NAMALWA (cell line): ENCODE data around the gene METAP2.
A peak's percentile ranks its signal among the peaks of the same experiment; 100 is the strongest.
"Not testable (repeated sequence)": the region's sequence is repeated elsewhere in the genome, so short reads cannot be mapped to it uniquely, and the experiment has no call there.

Source experiments
- DNase-seq: peaks from one replicate; pipeline ENCODE4 v3.0.0-alpha.2; 2015; ENCODE audit warnings: low spot score

METAP2 gene

DNA sequence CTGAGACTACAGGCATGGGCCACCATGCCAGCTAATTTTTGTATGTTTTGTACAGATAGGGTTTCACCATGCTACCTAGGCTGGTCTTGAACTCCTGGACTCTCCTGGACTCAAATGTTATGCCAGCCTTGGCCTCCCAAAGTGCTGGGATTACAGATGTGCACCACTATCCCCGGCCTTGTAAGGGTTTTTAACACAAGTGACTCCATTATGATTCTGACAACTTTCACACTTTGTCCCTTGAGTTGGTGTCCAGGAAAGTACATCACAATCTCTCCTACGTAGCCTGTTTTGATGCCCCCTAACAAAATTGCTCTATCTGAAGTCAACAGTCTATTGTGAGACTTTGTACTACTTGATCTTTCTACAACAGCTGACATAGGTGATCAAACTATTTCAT, 11.4 kb upstream of the METAP2 start:
- no peak for DNase-seq

DNA sequence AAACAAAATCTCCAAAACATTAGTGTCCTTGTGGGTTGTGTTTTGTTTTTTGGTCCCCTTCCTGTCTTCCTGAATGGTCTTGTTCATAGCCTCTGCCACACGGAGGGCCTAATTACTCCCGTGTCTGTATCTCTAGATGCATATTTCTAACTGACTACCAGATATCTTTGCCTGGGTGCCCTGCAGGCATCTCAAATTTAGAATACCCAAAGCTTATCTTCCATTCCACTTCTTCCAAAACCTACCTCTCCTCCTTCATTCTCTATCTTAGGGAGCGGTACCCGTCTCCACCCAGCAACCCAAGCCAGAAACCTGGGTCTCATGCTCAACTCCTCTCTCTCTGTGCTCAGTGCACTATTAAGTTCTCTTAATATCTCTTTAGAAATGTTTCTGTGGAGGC, 10.9 kb upstream of the METAP2 start:
- no peak for DNase-seq

DNA sequence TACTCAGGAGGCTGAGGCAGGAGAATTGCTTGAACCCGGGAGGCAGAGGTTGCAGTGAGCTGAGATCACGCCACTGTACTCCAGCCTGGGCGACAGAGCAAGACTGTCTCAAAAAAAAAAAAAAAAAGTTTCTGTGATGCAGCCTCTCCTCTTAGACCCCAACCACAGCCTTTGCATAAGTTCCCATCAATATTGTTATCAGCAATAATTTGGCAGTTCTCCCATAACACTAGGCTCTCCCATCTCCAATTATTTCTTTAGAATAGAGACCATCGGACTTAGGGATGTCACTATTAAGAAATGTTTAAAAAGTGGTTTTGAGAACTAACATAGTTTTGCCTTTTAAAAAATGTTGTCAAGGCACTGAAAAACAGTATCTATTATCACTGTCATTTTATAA, 10.2 kb upstream of the METAP2 start:
- not testable (repeated sequence) for DNase-seq

DNA sequence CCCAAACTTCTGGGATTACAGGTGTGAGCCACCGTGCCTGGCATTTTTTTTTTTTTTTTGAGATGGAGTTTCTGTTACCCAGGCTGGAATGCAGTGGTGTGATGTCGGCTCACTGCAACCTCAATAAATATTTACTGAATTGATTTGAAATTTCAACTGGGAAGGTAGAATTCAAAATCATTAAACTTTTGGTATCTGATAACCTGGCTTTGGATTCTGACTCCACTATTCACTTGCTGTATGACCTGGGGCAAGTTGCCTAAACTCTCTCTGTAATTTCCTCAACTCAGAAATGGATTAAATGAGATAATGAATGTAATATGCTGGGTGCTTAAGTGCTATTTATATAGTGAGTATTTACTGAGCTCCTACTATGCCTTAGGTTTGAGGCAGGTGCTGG, 8.7 kb upstream of the METAP2 start:
- DNase-seq, result no peak

DNA sequence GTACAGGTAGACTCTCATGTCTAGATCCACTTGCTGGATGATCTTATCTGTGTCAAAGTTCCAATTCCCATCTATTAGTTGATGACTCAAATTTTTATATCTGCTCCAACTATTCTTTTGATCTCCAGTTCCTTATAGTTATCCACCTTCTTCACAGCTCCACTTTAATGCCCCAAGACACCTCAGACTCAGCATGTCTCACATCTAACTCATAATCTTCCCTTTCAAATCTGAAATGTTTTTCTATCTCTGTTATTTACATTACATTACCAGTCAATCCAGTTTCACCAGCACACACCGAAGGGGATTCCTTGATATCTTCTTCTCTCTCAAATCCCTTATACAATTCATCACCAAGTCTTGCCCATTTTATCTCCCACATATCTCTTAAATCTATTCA, 3.7 kb upstream of the METAP2 start:
- DNase-seq, result no peak

DNA sequence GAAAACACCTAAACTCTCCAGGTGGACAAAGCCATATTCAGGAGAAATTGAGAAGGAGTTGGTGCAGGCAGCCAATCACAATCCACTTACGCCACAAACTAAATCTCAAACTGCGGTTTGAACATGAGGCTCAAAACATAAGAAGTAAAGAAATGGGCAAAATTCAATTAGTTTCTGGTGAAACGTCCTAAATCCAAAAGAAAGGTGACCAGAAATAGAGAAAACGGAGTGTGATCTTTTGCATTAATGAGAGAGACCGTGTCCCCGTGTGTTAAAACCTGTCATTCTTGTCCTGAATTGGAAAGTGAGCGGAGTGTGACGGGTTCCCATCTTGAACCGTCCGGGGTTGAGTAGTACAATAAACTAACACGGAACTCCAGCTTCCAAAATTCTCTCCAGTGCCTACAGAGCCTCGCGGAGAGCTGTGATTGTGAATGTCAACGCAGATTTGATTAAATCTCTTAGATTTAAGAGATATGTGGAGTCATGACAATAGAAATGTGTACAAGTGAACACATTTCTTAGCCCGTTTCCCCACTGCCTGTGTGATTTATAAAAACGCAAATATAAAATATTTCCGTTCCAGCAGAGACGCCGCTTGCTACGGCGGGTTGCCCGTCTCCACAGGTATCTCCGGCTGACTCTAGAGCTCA, 595 bp upstream of the METAP2 start:
- peak; percentile 64 for DNase-seq

DNA sequence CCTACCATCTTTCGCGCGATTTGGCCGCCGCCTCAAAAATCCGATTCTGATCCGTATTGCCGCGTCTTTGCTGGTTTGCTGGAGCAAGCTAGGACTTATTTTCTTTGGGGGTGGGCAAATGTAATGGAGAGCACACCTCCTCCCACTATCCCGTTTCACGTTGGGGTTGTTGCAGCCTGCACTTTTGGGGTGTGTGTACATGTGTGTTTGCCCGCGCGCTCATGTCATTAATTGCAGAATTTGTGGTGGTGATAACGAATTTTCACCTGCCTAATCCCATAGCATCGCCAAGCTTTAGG, 657 bp downstream of the METAP2 start:
- no peak for DNase-seq

DNA sequence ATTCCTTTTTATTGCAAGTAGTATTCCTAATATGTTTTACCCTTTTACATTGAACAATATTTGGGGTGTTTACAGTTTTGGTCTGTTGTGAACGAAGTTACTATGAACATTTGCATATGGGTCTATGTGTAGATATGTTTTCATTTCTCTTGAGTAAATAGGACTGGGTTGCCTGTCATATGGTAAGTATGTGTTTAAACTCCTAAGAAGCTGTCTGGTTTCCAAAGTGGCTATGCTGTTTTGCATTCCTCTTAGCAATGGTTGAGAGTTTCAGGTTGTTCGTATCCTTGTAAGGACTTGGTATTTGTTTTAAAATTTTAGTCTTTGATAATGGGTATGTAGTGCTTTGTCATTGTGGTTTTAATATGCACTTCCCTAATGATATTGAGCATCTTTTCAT, 6.3 kb downstream of the METAP2 start:
- DNase-seq, result no peak

DNA sequence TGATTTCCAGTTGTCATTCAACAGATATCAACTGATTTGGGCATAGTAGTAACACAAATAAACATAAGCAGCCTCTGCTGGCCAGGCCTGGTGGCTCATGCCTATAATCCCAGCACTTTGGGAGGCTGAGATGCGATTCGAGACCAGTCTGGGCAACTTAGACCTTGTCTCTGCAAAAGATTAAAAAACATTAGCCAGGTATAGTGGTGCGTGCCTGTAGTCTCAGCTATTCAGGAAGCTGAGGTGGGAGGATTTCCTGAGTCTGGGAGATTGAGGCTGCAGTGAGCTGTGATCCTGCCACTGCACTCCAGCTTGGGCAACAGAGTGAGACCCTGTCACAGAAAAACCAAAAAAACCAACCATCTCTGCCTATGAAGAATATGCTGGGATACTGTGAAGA, 7.1 kb downstream of the METAP2 start:
- no peak for DNase-seq

DNA sequence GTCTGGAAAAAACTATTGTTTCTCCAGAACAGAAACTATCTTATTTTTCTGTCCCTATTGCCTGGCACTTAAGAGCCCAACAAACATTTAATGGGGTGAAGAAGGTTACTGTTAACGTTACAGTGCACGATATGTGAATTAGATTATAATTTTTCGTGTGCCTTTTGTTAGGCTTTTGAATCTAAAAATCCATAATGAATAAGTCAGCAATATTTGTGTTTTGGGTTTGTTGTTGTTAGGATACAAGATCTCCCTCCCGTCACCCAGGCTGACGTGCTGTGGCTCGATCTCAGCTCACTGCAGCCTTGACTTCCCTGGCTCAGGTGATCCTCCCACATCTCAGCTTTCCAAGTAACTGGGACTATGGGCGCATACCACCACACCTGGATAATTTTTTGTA, 7.9 kb downstream of the METAP2 start:
- DNase-seq, result no peak

DNA sequence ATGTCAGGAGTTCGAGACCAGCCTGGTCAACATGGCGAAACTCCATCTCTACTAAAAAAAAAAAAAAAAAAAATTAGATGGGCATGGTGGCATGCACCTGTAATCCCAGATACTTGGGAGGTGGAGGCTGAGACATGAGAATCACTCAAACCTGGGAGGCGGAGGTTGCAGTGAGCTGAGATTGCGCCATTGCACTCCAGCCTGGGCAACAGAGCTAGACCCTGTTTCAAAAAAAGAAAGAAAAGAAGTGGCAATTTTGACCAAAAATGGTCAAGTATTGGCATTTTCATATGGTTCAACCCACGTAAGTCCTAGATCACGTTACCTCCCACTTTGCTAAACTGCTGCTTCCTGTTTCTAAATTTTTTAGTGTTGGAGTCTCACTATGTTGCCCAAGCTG, 8.6 kb downstream of the METAP2 start:
- DNase-seq, result not testable (repeated sequence)

DNA sequence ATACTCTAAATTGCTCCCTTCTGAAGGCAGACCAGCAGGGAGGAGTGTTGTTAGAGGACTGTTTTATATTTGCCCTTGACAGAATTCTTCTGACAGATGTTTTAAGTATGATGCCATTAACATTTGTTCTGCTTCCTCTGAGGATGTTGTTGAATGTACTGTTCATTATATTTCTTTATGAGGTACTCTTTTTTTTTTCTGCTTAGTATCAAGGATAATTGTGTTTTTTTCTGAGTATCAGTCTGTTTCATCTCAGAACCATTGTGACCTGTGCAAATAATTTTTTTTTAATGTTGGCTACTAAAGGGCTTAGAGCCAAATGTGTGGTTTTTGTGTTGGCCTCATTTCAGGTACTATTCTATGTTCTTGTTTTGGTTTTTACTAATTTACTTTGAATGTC, 10.6 kb downstream of the METAP2 start:
- no peak for DNase-seq

DNA sequence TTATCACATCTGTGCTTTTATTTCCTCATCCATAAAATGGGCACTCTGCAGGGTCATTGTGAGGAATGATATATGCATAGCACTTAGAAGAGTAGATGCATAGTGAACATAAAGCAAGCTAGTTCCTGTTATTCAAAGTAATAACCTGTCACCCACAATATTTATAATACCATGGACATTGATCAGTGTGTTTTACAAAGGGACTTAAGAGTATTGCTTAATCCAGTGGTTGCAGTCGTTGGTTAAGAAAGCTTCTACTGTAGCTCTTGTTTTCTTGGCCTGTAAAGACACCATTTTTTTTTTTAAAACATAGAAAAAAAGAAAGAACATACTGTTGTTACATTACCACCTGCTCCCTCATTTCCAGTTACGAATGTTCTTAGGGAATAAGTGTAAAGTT, 13.1 kb downstream of the METAP2 start:
- DNase-seq, result no peak

DNA sequence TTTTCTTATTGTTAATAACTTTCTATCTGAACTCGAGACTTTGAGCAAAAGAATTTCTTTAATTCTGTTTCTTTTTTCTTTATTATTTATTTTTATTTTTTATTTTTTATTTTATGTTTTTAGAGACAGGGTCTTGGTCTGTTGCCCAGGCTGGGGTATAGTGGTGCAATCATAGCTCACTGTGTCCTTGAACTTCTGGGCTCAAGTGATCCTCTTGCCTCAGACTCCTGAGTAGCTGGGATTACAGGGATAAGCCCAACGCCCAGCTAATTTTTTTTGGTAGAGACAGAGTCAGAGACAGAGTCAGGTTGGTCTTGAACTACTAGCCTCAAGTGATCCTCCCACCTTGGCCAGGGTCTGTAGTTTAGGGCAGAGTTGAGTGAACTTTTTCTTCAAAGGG, 18.5 kb downstream of the METAP2 start:
- no peak for DNase-seq

DNA sequence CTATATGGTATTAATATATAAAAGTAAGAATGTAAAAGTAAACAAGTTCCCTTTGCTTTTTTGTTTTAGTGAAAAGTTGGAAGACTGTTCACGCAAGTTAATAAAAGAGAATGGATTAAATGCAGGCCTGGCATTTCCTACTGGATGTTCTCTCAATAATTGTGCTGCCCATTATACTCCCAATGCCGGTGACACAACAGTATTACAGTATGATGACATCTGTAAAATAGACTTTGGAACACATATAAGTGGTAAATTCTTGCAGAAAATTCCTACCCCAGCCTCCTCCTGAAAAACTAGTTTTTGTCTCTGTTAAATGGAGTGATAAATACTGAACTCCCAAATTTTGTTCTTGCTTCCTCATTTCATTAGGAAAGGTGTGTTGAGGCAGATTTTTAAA, 20.9 kb downstream of the METAP2 start:
- DNase-seq, result no peak

DNA sequence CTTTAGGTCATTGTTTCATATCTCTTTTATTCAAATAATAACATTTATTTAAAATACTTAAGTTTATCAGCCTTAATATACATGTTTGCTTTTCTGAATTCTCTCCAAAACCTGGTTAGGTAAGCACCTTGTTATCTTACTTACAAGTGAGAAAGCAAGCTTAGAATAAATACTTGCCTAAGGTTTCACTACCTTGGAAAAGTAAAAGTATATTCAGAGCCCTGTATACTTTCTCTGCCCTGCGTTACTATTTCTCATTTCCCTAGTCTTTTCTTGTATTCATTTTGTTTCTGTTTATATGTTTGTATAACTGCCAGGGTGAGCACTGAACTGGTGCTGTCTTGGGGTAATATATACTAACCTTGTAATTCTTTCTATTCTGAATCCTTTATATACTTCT, 21.5 kb downstream of the METAP2 start:
- DNase-seq, result no peak

DNA sequence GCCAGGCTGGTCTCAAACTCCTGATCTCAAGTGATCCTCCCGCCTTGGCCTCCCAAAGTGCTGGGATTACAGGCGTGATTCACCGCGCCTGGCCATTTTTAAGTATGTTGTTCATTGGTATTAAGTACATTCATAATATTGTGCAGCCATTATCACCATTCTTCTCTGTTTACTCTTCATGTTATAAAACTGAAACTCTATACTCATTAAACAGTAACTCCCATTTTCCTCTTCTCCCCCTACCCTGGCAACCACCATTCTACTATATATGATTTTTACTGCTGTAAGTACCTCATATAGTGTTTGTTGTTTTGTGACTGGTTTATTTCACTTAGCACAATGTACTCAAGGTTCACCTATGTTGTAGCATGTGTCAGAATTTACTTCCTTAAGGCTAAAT, 23.1 kb downstream of the METAP2 start:
- DNase-seq, result no peak

DNA sequence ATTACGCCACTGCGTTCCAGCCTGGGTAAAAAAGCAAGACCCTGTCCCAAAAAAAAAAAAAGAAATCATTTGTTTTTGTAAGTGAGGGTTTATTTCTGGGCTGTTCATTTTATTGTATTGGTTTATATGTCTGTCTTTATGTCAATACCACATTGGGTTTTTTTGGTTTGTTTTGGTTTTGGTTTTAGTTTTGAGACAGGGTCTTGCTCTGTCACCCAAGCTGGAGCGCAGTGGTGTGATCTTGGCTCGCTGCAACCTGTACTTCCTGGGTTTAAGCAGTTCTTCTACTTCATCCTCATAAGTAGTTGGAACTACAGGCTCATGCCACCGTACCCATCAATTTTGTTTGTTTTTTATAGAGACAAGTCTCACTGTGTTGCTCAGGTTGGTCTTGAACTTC, 25.0 kb downstream of the METAP2 start:
- DNase-seq, result no peak

DNA sequence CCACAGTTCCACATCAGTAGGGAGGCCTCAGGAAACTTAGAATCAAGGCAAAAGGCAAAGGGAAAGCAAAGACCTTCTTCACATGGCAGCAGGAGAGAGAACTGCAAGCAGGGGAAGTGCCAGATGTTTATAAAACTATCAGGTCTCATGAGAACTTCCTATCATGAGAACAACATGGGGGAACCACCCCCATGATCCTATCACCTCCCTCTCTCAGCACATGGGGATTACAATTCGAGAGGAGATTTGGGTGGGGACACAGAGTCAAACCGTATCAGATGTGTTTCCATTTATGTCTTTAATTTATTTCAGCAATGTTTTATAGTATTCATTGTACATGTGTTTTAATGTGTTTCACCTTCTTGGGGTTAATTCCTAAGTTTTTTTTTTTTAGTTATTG, 25.8 kb downstream of the METAP2 start:
- DNase-seq, result no peak

DNA sequence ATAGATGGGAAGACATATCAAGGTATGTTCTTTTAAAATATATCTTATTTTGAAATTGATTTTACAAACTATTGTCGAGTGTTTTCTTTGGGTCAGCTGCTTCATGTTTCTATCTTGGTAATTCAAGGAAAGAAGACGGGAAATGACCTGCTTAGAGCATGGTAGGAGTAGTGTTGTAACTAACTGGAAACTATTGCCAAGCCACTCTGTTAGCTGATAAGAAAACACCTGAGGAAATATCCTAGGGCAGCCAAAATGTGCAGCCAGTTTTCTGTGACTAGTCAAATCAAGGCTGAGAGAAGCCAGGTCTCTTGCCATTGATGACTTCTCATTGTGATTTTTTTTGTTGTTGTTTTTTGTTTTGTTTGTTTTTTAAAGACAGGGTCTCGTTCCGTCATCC, 30.2 kb downstream of the METAP2 start:
- no peak for DNase-seq

DNA sequence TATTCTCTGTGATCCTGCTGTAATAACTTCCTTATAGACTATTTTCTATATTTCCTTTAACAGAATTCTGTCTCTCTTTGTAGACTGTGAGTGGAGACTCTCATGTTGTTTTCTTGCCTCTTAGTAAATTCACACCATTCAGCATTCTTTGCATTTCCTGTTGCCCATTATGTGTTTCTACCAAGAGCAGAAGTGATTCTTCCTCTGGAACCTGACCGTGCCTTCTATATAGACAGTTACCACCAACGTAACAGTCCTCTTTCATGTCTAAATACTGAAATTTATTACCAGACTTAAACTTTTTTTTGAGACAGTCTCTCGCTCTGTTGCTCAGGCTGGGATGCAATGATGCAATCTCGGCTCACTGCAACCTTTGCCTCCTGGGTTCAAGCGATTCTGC, 31.1 kb downstream of the METAP2 start:
- no peak for DNase-seq

DNA sequence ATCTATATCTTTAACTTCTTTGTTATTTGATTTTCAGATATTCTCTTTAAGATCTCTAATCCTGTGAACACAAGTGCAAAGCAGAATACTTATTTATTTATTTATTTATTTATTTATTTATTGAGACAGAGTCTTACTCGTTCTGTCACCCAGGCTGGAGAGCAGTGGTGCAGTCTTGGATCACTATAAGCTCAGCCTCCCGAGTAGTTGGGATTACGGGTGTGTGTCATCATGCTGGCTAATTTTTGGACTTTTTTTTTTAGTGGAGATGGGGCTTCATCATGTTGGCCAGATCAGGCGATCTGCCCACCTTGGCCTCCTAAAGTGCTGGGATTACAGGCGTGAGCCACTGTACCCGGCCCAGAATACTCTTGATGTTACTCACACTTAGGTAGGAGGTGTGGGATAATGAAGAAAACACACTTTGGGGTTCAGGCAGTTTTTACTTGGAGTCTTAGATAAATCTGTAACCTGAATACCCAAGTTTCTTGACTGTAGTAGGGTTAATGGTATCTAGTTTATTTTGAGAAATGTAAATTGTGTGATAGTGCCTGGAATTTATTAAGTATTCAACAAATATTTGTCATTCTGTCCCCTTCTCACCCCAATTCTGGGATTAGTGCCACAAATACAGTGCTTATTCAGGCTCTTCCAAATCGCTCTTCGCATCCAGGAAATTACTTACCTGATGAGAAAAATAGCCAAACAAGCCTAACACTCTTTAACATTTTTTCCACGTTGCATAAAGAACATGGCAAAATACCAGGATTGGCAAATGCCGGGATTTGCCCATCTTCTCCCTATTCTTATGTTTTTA, 33.0 kb downstream of the METAP2 start:
- no peak for DNase-seq

DNA sequence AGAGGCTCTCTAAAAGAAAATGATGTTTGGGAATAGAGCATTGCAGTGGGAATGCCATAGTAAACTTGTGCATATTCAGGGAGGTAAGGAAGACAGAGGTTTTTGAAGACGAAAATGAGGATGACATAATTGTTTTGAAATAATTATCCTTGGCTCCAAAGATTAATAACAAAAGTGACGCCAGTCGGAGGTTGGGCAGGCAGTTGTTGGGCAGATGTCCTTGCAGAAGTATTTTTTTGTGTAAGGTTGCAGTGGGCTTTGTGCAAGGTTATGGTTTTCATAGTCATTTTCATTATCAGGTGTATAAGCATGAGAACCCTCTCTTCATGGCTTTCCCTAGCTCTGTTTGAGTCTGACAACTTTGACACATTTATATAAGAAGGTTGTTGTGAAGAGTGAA, 35.3 kb downstream of the METAP2 start:
- no peak for DNase-seq

DNA sequence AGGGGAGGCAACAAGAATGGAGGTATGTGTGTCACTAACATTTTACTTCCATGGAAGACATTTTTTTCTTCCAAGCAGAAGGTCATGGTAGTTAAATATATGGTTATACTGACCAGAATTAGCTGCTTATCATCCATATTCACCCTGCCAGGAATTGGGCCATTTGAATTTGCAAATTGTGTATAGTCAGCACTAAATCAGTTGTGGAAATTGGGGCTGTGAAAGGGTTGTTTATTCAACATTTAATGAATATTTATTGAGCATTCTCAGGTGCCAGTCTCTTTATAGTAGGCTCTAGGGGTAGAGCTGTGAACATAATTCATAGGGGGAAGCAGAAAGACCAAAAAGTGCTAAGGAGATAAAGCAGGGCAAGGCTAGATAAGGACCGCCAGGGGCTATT, 38.0 kb downstream of the METAP2 start:
- DNase-seq, result no peak
